H9 (cell line): ENCODE results near the gene RFX4. TPM values are rescaled to one million over a fixed set of nuclear protein-coding genes. Genes with fewer than 3 reads are reported as not detected.

Experiments
- DNase-seq: peaks from one replicate; pipeline ENCODE4 v3.0.0-alpha.2; 2017
- H2AFZ ChIP-seq: one replicate; pipeline ENCODE4 v1.6.1; 2013; ENCODE audit warnings: mild to moderate bottlenecking, low read length, control low read depth, moderate library complexity
- H2AK5ac ChIP-seq: 2 replicates; pipeline ENCODE4 v1.6.1; 2013; ENCODE audit warnings: low read length, control low read depth, mixed read lengths; ENCODE audit not compliant: insufficient read length
- H2BK120ac ChIP-seq: one replicate; pipeline ENCODE4 v1.6.1; 2013; ENCODE audit warnings: low read depth, mild to moderate bottlenecking, low read length, control low read depth, inconsistent platforms; ENCODE audit not compliant: poor library complexity, severe bottlenecking
- H2BK12ac ChIP-seq: 2 replicates; pipeline ENCODE4 v1.6.1; 2013; ENCODE audit warnings: low read length, control low read depth, mixed read lengths, low read depth; ENCODE audit not compliant: insufficient read length
- H2BK15ac ChIP-seq: 2 replicates; pipeline ENCODE4 v1.6.1; 2013; ENCODE audit warnings: low read depth, low read length, control low read depth
- H2BK20ac ChIP-seq: one replicate; pipeline ENCODE4 v1.6.1; 2013; ENCODE audit warnings: low read depth, mild to moderate bottlenecking, low read length, control low read depth, inconsistent platforms; ENCODE audit not compliant: poor library complexity, severe bottlenecking
- H2BK5ac ChIP-seq: 2 replicates; pipeline ENCODE4 v1.6.1; 2013; ENCODE audit warnings: low read length, control low read depth, mixed read lengths; ENCODE audit not compliant: insufficient read length
- H3K14ac ChIP-seq: 2 replicates; pipeline ENCODE4 v1.6.1; 2013; ENCODE audit warnings: low read length, control low read depth; ENCODE audit not compliant: insufficient read depth
- H3K18ac ChIP-seq: 2 replicates; pipeline ENCODE4 v1.6.1; 2013; ENCODE audit warnings: low read depth, mild to moderate bottlenecking, mixed read lengths, low read length, control low read depth; ENCODE audit not compliant: insufficient read length
- H3K23ac ChIP-seq: 2 replicates; pipeline ENCODE4 v1.6.1; 2013; ENCODE audit warnings: low read length, control low read depth, mixed read lengths, low read depth; ENCODE audit not compliant: insufficient read length
- H3K23me2 ChIP-seq: 2 replicates; pipeline ENCODE4 v1.6.1; 2013; ENCODE audit warnings: low read depth, mild to moderate bottlenecking, mixed read lengths, low read length, control low read depth; ENCODE audit not compliant: insufficient read length, poor library complexity, severe bottlenecking
- H3K27ac ChIP-seq: 2 replicates; pipeline ENCODE4 v1.5.1; 2013; ENCODE audit warnings: low read length, control low read depth, mixed read lengths, low read depth; ENCODE audit not compliant: insufficient read length
- H3K27me3 ChIP-seq: 2 replicates; pipeline ENCODE4 v1.6.1; 2013; ENCODE audit warnings: low read length, control low read depth, inconsistent platforms; ENCODE audit not compliant: insufficient read depth
- H3K4ac ChIP-seq: 2 replicates; pipeline ENCODE4 v1.6.1; 2013; ENCODE audit warnings: low read depth, mild to moderate bottlenecking, control low read depth, inconsistent platforms, low read length, moderate library complexity
- H3K4me1 ChIP-seq: 2 replicates; pipeline ENCODE4 v1.6.1; 2013; ENCODE audit warnings: low read length, control low read depth, inconsistent platforms; ENCODE audit not compliant: insufficient read depth
- H3K4me2 ChIP-seq: 2 replicates; pipeline ENCODE4 v1.6.1; 2013; ENCODE audit warnings: low read length, control low read depth, mixed read lengths; ENCODE audit not compliant: insufficient read length, insufficient read depth
- H3K56ac ChIP-seq: 2 replicates; pipeline ENCODE4 v1.6.1; 2013; ENCODE audit warnings: low read depth, mild to moderate bottlenecking, mixed read lengths, low read length, control low read depth; ENCODE audit not compliant: insufficient read length
- H3K79me1 ChIP-seq: 2 replicates; pipeline ENCODE4 v1.6.1; 2013; ENCODE audit warnings: low read depth, mild to moderate bottlenecking, moderate library complexity, low read length, control low read depth, inconsistent platforms; ENCODE audit not compliant: insufficient read depth, poor library complexity, severe bottlenecking
- H3K79me2 ChIP-seq: 2 replicates; pipeline ENCODE4 v1.6.1; 2013; ENCODE audit warnings: low read length, control low read depth, inconsistent platforms; ENCODE audit not compliant: insufficient read depth
- H3K9ac ChIP-seq: 2 replicates; pipeline ENCODE4 v1.6.1; 2013; ENCODE audit warnings: low read length, control low read depth, mixed read lengths; ENCODE audit not compliant: insufficient read length; ENCODE audit errors: extremely low read depth
- H3K9me3 ChIP-seq: one replicate; pipeline ENCODE4 v1.6.1; 2013; ENCODE audit warnings: low read depth, low read length, inconsistent platforms; ENCODE audit not compliant: control insufficient read depth
- H3T11ph ChIP-seq: one replicate; pipeline ENCODE4 v1.6.1; 2013; ENCODE audit warnings: mild to moderate bottlenecking, low read length, control low read depth, inconsistent platforms
- H4K20me1 ChIP-seq: one replicate; pipeline ENCODE4 v1.6.1; 2013; ENCODE audit not compliant: control insufficient read depth, insufficient read length, insufficient read depth
- H4K5ac ChIP-seq: 2 replicates; pipeline ENCODE4 v1.6.1; 2013; ENCODE audit warnings: low read depth, mild to moderate bottlenecking, mixed read lengths, low read length, control low read depth; ENCODE audit not compliant: insufficient read length
- H4K8ac ChIP-seq: replicated peaks from 2 replicates; pipeline ENCODE4 v1.6.1; 2013; ENCODE audit warnings: low read length, control low read depth, mixed read lengths, low read depth; ENCODE audit not compliant: insufficient read length
- H4K91ac ChIP-seq: 2 replicates; pipeline ENCODE4 v1.6.1; 2013; ENCODE audit warnings: low read depth, mild to moderate bottlenecking, moderate library complexity, mixed read lengths, low read length, control low read depth; ENCODE audit not compliant: insufficient read length
- H3K27ac Mint-ChIP-seq, 3 experiments: 2 replicates in 2 of 3; 3 replicates in 1 of 3; pipeline ENCODE4 v1.8.0; 2020 to 2021; ENCODE audit warnings: mixed read lengths in 3 of 3, mild to moderate bottlenecking in 1 of 3, moderate library complexity in 1 of 3
- H3K27me3 Mint-ChIP-seq: 2 replicates; pipeline ENCODE4 v1.8.0; 2021; ENCODE audit warnings: low read depth, mild to moderate bottlenecking, moderate library complexity, mixed read lengths
- H3K36me3 Mint-ChIP-seq, 3 experiments: 2 replicates in 2 of 3; 3 replicates in 1 of 3; pipeline ENCODE4 v1.8.0; 2020 to 2021; ENCODE audit warnings: low read depth in 3 of 3, mixed read lengths in 3 of 3; ENCODE audit not compliant: insufficient read depth in 1 of 3
- H3K4me1 Mint-ChIP-seq, 2 experiments: 2 replicates each; pipeline ENCODE4 v1.8.0; 2020; ENCODE audit warnings: mixed read lengths in 2 of 2
- H3K4me3 Mint-ChIP-seq, 2 experiments: 2 replicates in 1 of 2; 3 replicates in 1 of 2; pipeline ENCODE4 v1.8.0; 2020 to 2021; ENCODE audit warnings: mild to moderate bottlenecking in 2 of 2, mixed read lengths in 2 of 2, moderate library complexity in 1 of 2
- H3K9me3 Mint-ChIP-seq, 2 experiments: 2 replicates in 1 of 2; 3 replicates in 1 of 2; pipeline ENCODE4 v1.8.0; 2020; ENCODE audit warnings: mild to moderate bottlenecking in 2 of 2, mixed read lengths in 2 of 2, moderate library complexity in 1 of 2
- WGBS: extraction: QIAGEN DNeasy Blood & Tissue Kit; methylation state at CpG from one replicate; pipeline ENCODE4 v1.1.7; 2013; ENCODE audit warnings: missing lambda C conversion rate, low lambda C conversion rate, mixed read lengths; ENCODE audit not compliant: insufficient read length; ENCODE audit errors: extremely low coverage; 5-methylcytosine and 5-hydroxymethylcytosine counted together
- total RNA-seq: library from RNA; stranded (reverse); gene quantifications from 2 replicates; pipeline ENCODE4 v1.2.1, GENCODE V29; 2021
- TF ChIP-seq, protein P1 (sequence below): fragments of 200-600 bp; sonication (generic); conservative IDR thresholded peaks from 3 replicates; pipeline ENCODE4 v1.8.0; 2021; ENCODE audit warnings: antibody characterized with exemption, mild to moderate bottlenecking

RFX4 gene
- total RNA-seq, 1 experiment from 2014 or later = 0.57 TPM

DNA sequence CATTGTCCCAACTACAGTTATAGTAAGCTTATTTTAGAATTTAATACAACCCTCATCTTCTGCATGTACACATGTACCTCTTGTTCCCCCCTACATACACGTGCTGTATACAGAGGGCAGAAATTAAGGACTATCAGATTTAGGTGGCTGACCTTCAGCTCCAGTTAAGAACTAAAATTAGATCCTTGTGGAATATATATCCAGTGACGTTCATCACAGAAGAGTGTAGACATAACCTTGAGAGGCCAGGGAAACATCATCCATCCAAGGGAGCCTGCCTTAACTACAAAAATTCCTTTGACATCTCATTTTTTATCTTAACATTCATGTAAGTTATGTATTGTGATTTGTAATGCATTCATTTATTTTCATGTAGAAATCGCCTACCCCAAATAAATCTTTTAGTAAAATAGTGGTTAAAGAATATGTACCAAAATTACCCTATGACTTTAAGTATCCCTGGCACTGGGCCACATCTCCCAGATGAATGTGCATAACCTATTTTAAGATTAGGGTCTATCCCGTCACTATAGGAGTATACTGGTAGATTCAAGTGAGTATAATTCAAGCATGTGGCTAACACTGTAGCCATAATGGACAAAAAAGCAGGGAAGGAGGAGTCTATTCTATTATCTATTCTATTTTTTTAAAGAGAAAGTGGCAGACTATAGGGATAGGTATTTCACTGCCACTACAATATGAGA lies 219.2 kb downstream of the RFX4 start:
- no peak overlapping the region for H3K27ac ChIP-seq
- no peak overlapping the region for H4K8ac ChIP-seq
- no peak overlapping the region for H2BK20ac ChIP-seq
- no peak overlapping the region for H3K9ac ChIP-seq
- H3K14ac ChIP-seq = no peak overlapping the region
- no peaks in the 10 kb centered on the region for H3K79me1 ChIP-seq
- no peak overlapping the region for H3K4me3 Mint-ChIP-seq
- no peak overlapping the region for H3K4ac ChIP-seq
- H3K79me2 ChIP-seq = no peaks in the 10 kb centered on the region
- H3K36me3 Mint-ChIP-seq = peaks cover 9 to 32% (median 22%) of the 10 kb centered on the region in 3 experiments
- H3K4me1 ChIP-seq = no peaks in the 10 kb centered on the region
- no peaks in the 10 kb centered on the region for H3K4me1 Mint-ChIP-seq
- no peak overlapping the region for H3K27ac Mint-ChIP-seq
- H3K4me2 ChIP-seq = no peak overlapping the region
- no peak overlapping the region for H2AK5ac ChIP-seq
- H3T11ph ChIP-seq = no peak overlapping the region
- H3K23me2 ChIP-seq = no peaks in the 10 kb centered on the region
- no CpG with 5 or more reads among the region's 4 CpGs for WGBS
- no peak overlapping the region for H4K91ac ChIP-seq
- H3K9me3 Mint-ChIP-seq = no peaks in the 10 kb centered on the region
- H2BK5ac ChIP-seq = no peak overlapping the region
- no peaks in the 10 kb centered on the region for H3K27me3 Mint-ChIP-seq
- no peaks in the 10 kb centered on the region for H4K20me1 ChIP-seq
- no peak overlapping the region for H2BK15ac ChIP-seq
- no peak overlapping the region for H3K18ac ChIP-seq
- no peaks in the 10 kb centered on the region for H3K9me3 ChIP-seq
- DNase-seq = no peak
- no peak overlapping the region for H2AFZ ChIP-seq
- no peak overlapping the region for H2BK120ac ChIP-seq
- H3K23ac ChIP-seq = no peak overlapping the region
- H2BK12ac ChIP-seq = no peak overlapping the region
- H3K56ac ChIP-seq = no peak overlapping the region
- H3K27me3 ChIP-seq = no peaks in the 10 kb centered on the region
- TF ChIP-seq, protein P1, sequence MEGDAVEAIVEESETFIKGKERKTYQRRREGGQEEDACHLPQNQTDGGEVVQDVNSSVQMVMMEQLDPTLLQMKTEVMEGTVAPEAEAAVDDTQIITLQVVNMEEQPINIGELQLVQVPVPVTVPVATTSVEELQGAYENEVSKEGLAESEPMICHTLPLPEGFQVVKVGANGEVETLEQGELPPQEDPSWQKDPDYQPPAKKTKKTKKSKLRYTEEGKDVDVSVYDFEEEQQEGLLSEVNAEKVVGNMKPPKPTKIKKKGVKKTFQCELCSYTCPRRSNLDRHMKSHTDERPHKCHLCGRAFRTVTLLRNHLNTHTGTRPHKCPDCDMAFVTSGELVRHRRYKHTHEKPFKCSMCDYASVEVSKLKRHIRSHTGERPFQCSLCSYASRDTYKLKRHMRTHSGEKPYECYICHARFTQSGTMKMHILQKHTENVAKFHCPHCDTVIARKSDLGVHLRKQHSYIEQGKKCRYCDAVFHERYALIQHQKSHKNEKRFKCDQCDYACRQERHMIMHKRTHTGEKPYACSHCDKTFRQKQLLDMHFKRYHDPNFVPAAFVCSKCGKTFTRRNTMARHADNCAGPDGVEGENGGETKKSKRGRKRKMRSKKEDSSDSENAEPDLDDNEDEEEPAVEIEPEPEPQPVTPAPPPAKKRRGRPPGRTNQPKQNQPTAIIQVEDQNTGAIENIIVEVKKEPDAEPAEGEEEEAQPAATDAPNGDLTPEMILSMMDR = no peak
- no peak overlapping the region for H4K5ac ChIP-seq
